Right ventricle myocardium superior (tissue), 1 donor: ENCODE data around the gene IL1RL2. TPM values are rescaled to one million over a fixed set of nuclear protein-coding genes. Genes with fewer than 3 reads are reported as not detected.

Experiments used
- ATAC-seq: fragments of 200-7000 bp; cut with Tn5 transposase; one replicate; pipeline ENCODE4 v1.9.1; 2020; ENCODE audit warnings: mild to moderate bottlenecking; ENCODE audit not compliant: poor library complexity
- DNase-seq: peaks from one replicate; pipeline ENCODE4 v3.0.0-alpha.2; 2020
- intact Hi-C: fragments of 100-400 bp; cut with DNase I; formaldehyde crosslinking; loops from one replicate; pipeline ENCODE4 v1.11.2; 2022
- total RNA-seq: library from RNA; stranded (reverse); fragmentation: NEBNext Ultra II Directional; extraction: Animal tissue kit (Norgen Biotek cat#: 25700); gene quantifications from one replicate; pipeline ENCODE4 v1.2.1, GENCODE V29; 2021
- donor health status: DM: no; HTN: yes; CAD: no; lungs with severe emphysema.

IL1RL2 gene
- total RNA-seq, 1 donor from 2014 or later = not detected

- intact Hi-C loops = no loop called here
- ATAC-seq (no peak), DNase-seq (no peak)
Observed at GRCh38 chr2:102276549-102277201, 89.9 kb downstream of the IL1RL2 start.

- DNase-seq (no peak), ATAC-seq (no peak)
- intact Hi-C loops = no loop called here
Observed at GRCh38 chr2:102277202-102277700, 90.4 kb downstream of the IL1RL2 start.

GRCh38 chr2:102278720-102279390, 92.0 kb downstream of the IL1RL2 start:
- no peak for DNase-seq
- ATAC-seq = no peak
- intact Hi-C loops = no loop called here

- ATAC-seq (no peak), DNase-seq (no peak)
- intact Hi-C loops = no loop called here
Observed at GRCh38 chr2:102279391-102279735, 92.5 kb downstream of the IL1RL2 start.

- DNase-seq (no peak), ATAC-seq (no peak)
- intact Hi-C loops = no loop called here
Observed at GRCh38 chr2:102282678-102283091, 95.9 kb downstream of the IL1RL2 start.

- DNase-seq (no peak), ATAC-seq (no peak)
- intact Hi-C loops = no loop called here
Observed at GRCh38 chr2:102283996-102284395, 97.2 kb downstream of the IL1RL2 start.

- DNase-seq (no peak), ATAC-seq (no peak)
- intact Hi-C loops = no loop called here
Observed at GRCh38 chr2:102284611-102285010, 97.8 kb downstream of the IL1RL2 start.

- intact Hi-C loops = no loop called here
- DNase-seq (no peak), ATAC-seq (no peak)
Observed at GRCh38 chr2:102285368-102285767, 98.5 kb downstream of the IL1RL2 start.

- no peak for ATAC-seq
- intact Hi-C loops = no loop called here
- no peak for DNase-seq
Observed at GRCh38 chr2:102286041-102286440, 99.2 kb downstream of the IL1RL2 start.

GRCh38 chr2:102289129-102289528, 102.3 kb downstream of the IL1RL2 start:
- intact Hi-C loops = no loop called here
- no peak for ATAC-seq

More at GRCh38 chr2:102289129-102289528, 102.3 kb downstream of the IL1RL2 start:
- DNase-seq = no peak

Other genes starting within 250 kb of the IL1RL2 start
- 1.4 TPM for gene IL1R2, start 195.1 kb upstream of the IL1RL2 start, total RNA-seq
- gene IL1R1, start 44.3 kb upstream of the IL1RL2 start, total RNA-seq = 21.1 TPM
- 1.3 TPM for gene IL1RL1, start 124.5 kb downstream of the IL1RL2 start, total RNA-seq
- 0.67 TPM for gene IL18R1, start 168.8 kb downstream of the IL1RL2 start, total RNA-seq
- 0.30 TPM for gene IL18RAP, start 236.1 kb downstream of the IL1RL2 start, total RNA-seq